ENCODE results near the gene IER5.

The IER5 gene

DNA sequence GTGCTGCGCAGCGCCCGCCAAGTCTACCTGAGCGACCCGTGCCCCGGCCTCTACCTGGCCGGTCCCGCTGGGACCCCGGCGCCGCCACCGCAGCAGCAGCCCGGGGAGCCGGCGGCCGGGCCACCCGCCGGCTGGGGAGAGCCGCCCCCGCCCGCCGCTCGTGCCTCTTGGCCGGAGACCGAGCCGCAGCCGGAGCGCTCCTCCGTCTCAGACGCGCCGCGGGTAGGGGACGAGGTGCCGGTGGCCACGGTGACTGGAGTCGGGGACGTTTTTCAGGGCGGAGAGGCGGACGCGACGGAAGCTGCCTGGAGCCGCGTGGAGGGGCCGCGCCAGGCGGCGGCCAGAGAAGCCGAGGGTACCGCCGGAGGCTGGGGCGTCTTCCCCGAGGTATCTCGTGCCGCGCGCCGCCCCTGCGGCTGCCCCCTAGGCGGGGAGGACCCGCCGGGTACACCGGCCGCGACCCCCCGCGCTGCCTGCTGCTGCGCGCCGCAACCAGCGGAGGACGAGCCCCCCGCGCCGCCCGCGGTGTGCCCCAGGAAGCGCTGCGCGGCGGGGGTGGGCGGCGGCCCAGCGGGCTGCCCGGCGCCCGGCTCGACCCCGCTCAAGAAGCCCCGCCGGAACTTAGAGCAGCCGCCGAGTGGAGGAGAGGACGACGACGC is 646 bp downstream of the IER5 start:
- no peaks in the 10 kb centered on the region for H3K36me3 ChIP-seq (ENCODE audit: control insufficient read depth in 2 of 2, insufficient read depth in 2 of 2, low read length in 2 of 2)
- H3K4me3 ChIP-seq (ENCODE audit: low read length in 2 of 2), result peak overlapping the region; percentile 89
- no peaks in the 10 kb centered on the region for H3K27me3 ChIP-seq (ENCODE audit: control insufficient read depth in 1 of 2, insufficient read depth in 2 of 2, low read length in 2 of 2)
- H3K9ac ChIP-seq (ENCODE audit: low read length in 2 of 2), result peak overlapping the region; percentile 75 to 79
- H3K9me3 ChIP-seq (ENCODE audit: control insufficient read depth in 2 of 2, low read length in 2 of 2), result no peaks in the 10 kb centered on the region
- peak overlapping the region; percentile 81 for H3K27ac ChIP-seq (ENCODE audit: low read length)
- peaks cover 12% of the 10 kb centered on the region for H3K4me1 ChIP-seq (ENCODE audit: control insufficient read depth, insufficient read depth, low read length)

DNA sequence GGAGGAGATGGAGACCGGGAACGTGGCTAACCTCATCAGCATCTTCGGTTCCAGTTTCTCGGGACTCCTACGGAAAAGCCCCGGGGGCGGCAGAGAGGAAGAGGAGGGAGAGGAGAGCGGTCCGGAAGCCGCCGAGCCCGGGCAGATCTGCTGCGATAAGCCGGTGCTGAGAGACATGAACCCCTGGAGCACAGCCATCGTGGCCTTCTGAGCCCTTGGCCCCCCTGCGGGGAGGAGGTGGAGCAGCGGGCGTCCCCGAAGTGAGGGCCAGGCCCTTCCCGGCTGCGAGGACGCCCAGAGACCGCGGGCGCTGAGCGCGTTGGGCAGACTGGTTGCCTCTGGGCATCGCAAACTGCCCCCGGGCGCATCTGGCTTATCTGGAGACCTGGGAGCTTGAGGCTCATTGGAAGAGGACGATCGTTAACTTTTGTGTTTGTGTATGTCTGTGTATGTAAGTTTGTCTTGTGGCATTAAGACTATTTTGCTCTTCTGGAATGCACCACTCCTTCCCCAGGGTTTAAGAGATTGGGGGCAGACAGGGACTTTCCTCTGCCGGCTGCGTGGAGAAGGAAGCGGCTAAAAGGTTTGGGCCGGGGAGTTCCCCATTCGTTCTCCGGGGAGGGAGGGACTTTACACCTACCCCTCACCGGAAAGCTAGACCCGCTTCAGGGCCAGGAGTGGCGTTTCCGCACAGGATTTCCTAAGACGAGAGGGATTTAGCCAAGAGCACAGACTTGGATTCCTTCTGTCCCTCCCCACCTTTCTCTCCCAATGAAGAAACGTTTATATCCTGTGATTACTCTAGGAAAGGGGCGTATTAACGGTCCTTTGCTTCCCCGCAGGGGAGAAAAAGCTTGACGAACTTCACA is 1.4 kb downstream of the IER5 start:
- Histone ChIP-seq H3K4me3 (ENCODE audit: low read length in 2 of 2) (peak overlapping the region; percentile 89), H3K27ac (ENCODE audit: low read length) (peak overlapping the region; percentile 81), H3K9ac (ENCODE audit: low read length in 2 of 2) (peak overlapping the region; percentile 75 to 79), H3K36me3 (ENCODE audit: control insufficient read depth in 2 of 2, insufficient read depth in 2 of 2, low read length in 2 of 2) (no peaks in the 10 kb centered on the region), H3K27me3 (ENCODE audit: control insufficient read depth in 1 of 2, insufficient read depth in 2 of 2, low read length in 2 of 2) (no peaks in the 10 kb centered on the region), H3K9me3 (ENCODE audit: control insufficient read depth in 2 of 2, low read length in 2 of 2) (no peaks in the 10 kb centered on the region), H3K4me1 (ENCODE audit: control insufficient read depth, insufficient read depth, low read length) (peaks cover 19% of the 10 kb centered on the region)

DNA sequence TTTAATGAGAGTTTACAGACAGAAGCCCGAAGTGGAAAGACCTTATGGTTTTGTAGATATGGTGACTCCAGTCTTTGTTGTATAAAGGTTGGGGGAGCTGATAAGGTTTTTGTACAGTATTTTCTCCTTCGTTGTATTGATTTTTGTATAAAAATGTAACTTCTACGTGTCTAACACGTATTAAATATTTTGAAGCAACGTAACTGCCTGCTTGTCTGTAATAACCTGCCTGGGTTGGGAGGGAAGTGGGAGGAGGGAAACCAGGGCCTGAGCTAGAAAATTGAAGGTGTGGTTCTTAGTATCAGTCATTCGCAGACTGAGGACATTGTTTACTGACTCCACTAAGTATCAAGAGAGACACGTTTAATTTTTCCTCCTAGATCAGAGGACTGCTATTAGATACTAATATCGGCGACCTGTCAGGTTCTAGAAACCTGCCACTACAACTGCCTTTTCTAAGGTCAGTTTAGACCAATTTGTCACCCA is 2.2 kb downstream of the IER5 start:
- Histone ChIP-seq H3K4me1 (ENCODE audit: control insufficient read depth, insufficient read depth, low read length) (peaks cover 26% of the 10 kb centered on the region), H3K9me3 (ENCODE audit: control insufficient read depth in 2 of 2, low read length in 2 of 2) (no peaks in the 10 kb centered on the region), H3K27ac (ENCODE audit: low read length) (peak overlapping the region; percentile 81), H3K4me3 (ENCODE audit: low read length in 2 of 2) (peak overlapping the region; percentile 89), H3K36me3 (ENCODE audit: control insufficient read depth in 2 of 2, insufficient read depth in 2 of 2, low read length in 2 of 2) (no peaks in the 10 kb centered on the region), H3K9ac (ENCODE audit: low read length in 2 of 2) (peak overlapping the region; percentile 75 to 79), H3K27me3 (ENCODE audit: control insufficient read depth in 1 of 2, insufficient read depth in 2 of 2, low read length in 2 of 2) (no peaks in the 10 kb centered on the region)

DNA sequence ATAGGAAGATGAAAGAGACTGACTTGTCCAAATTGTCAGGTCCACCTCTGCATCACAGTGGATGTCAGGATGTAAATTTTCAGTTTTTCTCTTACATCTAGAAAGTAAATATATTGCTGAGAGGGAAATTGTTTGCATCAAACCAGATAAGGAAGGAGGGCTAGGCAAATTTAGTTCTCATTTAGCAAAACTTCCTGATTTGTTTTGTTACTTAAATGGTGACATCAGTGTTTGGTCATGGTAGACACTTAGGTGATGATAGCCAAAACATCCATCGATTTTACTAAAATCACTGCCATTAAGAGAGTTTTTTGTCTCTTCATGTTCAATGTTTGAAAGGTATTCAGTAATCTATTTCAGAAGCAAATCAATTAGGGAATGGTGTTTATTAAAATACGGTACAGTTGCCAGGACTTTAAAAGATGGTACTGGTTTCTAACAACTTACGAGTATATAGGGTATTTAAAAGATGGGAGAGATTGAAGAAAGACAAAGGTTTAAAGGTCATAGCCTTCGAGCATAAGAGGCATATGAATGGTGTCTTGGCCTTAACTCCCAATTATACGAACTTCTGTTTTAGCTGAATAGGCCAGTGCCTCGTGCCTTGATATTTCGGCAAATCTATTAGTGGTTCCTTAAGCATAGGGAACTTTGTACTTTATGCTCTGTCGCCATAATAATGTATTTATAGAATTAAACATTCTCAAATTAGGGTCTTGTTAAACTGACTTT is 3.0 kb downstream of the IER5 start:
- H3K27me3 ChIP-seq (ENCODE audit: control insufficient read depth in 1 of 2, insufficient read depth in 2 of 2, low read length in 2 of 2), result no peaks in the 10 kb centered on the region
- H3K4me3 ChIP-seq (ENCODE audit: low read length in 2 of 2), result peak overlapping the region in 1 of 2 donors; percentile 89
- H3K9ac ChIP-seq (ENCODE audit: low read length in 2 of 2), result peak overlapping the region in 1 of 2 donors; percentile 75
- peaks cover 34% of the 10 kb centered on the region for H3K4me1 ChIP-seq (ENCODE audit: control insufficient read depth, insufficient read depth, low read length)
- H3K9me3 ChIP-seq (ENCODE audit: control insufficient read depth in 2 of 2, low read length in 2 of 2), result no peaks in the 10 kb centered on the region
- H3K36me3 ChIP-seq (ENCODE audit: control insufficient read depth in 2 of 2, insufficient read depth in 2 of 2, low read length in 2 of 2), result no peaks in the 10 kb centered on the region
- H3K27ac ChIP-seq (ENCODE audit: low read length), result no peak overlapping the region

DNA sequence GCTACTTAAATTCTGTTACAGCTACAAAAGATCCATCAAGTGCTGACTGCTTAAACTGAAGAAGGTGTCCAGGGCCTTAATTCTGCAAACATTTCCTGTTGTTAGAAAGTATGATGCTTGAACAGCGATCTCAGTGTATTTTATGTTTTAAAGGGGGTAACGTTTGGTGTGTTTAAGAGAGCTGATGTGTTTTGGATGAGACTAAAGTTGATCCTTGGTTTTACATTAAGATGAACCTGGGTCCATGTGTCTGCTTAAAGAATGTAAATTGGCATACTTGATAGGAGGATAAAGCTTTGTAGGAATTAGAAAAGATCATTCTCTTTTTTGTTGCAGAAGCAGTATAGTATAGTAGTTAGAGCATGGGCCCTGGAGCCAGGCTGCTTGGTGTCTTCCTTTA is 3.6 kb downstream of the IER5 start:
- Histone ChIP-seq H3K27ac (ENCODE audit: low read length) (no peak overlapping the region), H3K4me1 (ENCODE audit: control insufficient read depth, insufficient read depth, low read length) (peaks cover 39% of the 10 kb centered on the region), H3K4me3 (ENCODE audit: low read length in 2 of 2) (no peak overlapping the region)

DNA sequence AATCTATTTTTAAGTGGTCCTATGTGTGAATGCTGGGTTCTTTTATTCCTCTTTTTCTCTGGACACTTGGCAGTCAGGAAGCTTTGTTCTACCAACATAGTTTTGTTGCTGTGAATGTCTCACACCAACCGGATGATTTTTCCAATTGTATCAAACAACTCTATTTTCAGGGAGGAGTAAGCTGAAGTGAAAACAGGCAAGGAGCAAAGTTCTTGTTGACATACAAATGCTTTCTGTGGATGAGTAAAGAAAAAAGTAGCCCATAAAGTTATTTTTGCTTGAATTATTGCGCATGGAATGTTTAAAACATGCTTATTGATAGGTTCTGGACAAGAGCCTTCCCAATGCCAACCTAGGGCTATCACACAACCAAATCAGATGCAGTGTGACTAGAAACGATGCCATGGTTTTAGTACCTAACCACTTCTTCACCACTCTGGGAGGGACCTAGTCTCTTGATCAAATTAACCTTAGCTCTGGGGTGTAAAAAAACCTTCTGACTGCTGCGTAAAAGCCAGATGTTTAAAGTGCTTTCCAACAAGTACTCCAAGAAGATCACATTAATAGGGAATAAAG is 4.5 kb downstream of the IER5 start:
- Histone ChIP-seq H3K9me3 (ENCODE audit: control insufficient read depth in 2 of 2, low read length in 2 of 2) (no peaks in the 10 kb centered on the region), H3K9ac (ENCODE audit: low read length in 2 of 2) (no peak overlapping the region), H3K4me3 (ENCODE audit: low read length in 2 of 2) (no peak overlapping the region), H3K4me1 (ENCODE audit: control insufficient read depth, insufficient read depth, low read length) (peaks cover 44% of the 10 kb centered on the region), H3K27ac (ENCODE audit: low read length) (no peak overlapping the region), H3K27me3 (ENCODE audit: control insufficient read depth in 1 of 2, insufficient read depth in 2 of 2, low read length in 2 of 2) (no peaks in the 10 kb centered on the region), H3K36me3 (ENCODE audit: control insufficient read depth in 2 of 2, insufficient read depth in 2 of 2, low read length in 2 of 2) (no peaks in the 10 kb centered on the region)

More for the DNA sequence above, 3.6 kb downstream of the IER5 start:
- Histone ChIP-seq H3K9me3 (ENCODE audit: control insufficient read depth in 2 of 2, low read length in 2 of 2) (no peaks in the 10 kb centered on the region), H3K36me3 (ENCODE audit: control insufficient read depth in 2 of 2, insufficient read depth in 2 of 2, low read length in 2 of 2) (no peaks in the 10 kb centered on the region), H3K27me3 (ENCODE audit: control insufficient read depth in 1 of 2, insufficient read depth in 2 of 2, low read length in 2 of 2) (no peaks in the 10 kb centered on the region), H3K9ac (ENCODE audit: low read length in 2 of 2) (no peak overlapping the region)

DNA sequence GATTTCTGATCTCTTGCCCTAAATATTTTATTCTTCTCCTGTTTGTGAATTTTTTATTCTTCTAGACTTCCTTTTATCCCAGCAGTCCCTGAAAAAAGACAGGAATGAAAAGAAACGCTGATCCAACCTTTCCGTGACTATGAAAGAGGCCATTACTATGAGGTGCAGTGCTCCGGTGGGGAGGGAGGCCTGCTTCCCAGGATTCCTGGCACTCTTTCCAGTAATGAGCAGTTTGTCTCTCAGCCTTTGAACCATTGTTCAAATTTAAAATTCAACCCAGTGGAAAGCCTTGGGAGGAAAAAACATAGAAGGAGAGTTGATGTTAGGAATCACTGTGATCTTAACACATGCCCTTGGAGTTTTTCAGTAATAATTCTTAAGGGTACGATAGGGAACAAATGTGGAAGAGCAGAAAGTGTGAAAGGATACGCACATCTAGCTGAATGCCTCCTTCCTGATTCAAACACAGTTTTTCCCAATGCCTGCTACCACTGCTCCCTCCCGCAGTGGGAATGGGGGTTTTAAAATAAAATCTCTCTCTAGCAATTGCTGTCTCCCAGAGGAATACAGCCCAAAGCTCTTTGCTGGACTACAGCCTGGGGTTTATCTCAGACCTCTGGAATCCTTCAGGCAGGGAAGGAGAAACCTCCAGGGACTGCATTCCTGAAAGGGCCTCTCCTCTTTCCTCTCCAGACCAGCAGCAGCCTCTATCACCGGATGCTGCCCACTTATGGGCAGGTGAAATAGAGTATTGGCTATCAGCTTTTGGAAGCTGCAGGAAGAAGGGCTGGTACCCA is 6.1 kb downstream of the IER5 start:
- no peaks in the 10 kb centered on the region for H3K27me3 ChIP-seq (ENCODE audit: control insufficient read depth in 1 of 2, insufficient read depth in 2 of 2, low read length in 2 of 2)
- peaks cover 44% of the 10 kb centered on the region for H3K4me1 ChIP-seq (ENCODE audit: control insufficient read depth, insufficient read depth, low read length)
- H3K4me3 ChIP-seq (ENCODE audit: low read length in 2 of 2), result peak overlapping the region in 1 of 2 donors; percentile 31
- no peaks in the 10 kb centered on the region for H3K36me3 ChIP-seq (ENCODE audit: control insufficient read depth in 2 of 2, insufficient read depth in 2 of 2, low read length in 2 of 2)
- peak overlapping the region; percentile 19 to 23 for H3K9ac ChIP-seq (ENCODE audit: low read length in 2 of 2)
- no peaks in the 10 kb centered on the region for H3K9me3 ChIP-seq (ENCODE audit: control insufficient read depth in 2 of 2, low read length in 2 of 2)
- H3K27ac ChIP-seq (ENCODE audit: low read length), result peak overlapping the region; percentile 41

DNA sequence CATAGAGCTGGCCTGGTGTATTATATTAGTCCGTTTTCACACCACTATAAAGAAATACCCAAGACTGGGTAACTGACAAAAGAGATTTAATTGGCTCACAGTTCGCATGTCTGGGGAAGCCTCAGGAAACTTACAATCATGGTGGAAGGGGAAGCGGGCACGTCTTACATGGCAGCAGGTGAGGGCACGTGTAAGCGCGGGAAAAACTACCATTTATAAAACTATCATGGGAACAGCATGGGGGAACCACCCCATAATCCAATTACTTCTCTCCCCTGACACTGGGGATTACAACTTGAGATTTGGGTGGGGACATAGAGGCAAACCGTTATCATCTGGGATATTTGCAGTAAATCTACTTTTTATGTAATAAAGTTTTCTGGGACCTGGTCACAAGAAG is 6.8 kb downstream of the IER5 start:
- Histone ChIP-seq H3K9ac (ENCODE audit: low read length in 2 of 2) (no peak overlapping the region), H3K9me3 (ENCODE audit: control insufficient read depth in 2 of 2, low read length in 2 of 2) (no peaks in the 10 kb centered on the region), H3K36me3 (ENCODE audit: control insufficient read depth in 2 of 2, insufficient read depth in 2 of 2, low read length in 2 of 2) (no peaks in the 10 kb centered on the region), H3K4me3 (ENCODE audit: low read length in 2 of 2) (peak overlapping the region in 1 of 2 donors; percentile 31), H3K27ac (ENCODE audit: low read length) (peak overlapping the region; percentile 41), H3K4me1 (ENCODE audit: control insufficient read depth, insufficient read depth, low read length) (peaks cover 43% of the 10 kb centered on the region), H3K27me3 (ENCODE audit: control insufficient read depth in 1 of 2, insufficient read depth in 2 of 2, low read length in 2 of 2) (no peaks in the 10 kb centered on the region)

DNA sequence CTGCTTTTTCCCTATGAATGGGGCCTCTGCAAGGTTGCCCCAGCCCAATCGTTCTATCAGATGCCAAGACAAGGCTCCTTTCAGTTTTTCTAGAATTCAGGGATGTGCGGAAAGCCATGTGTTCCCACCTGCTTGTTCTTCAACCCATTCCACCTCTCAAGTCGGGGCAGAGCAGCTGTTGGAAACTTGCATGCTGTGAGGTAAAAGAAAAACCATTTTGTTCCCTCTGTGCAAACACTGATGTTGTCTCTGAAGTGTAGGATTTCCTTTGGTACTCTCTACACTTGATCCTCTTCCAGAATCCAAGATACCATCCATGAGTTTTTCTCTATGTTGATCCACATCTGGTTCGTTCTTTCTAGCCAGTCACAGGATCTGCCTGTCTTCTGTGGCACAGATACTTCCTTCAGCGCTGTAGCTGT is 7.3 kb downstream of the IER5 start:
- H3K36me3 ChIP-seq (ENCODE audit: control insufficient read depth in 2 of 2, insufficient read depth in 2 of 2, low read length in 2 of 2), result no peaks in the 10 kb centered on the region
- peak overlapping the region; percentile 41 for H3K27ac ChIP-seq (ENCODE audit: low read length)
- peak overlapping the region in 1 of 2 donors; percentile 17 for H3K4me3 ChIP-seq (ENCODE audit: low read length in 2 of 2)
- peaks cover 40% of the 10 kb centered on the region for H3K4me1 ChIP-seq (ENCODE audit: control insufficient read depth, insufficient read depth, low read length)
- no peaks in the 10 kb centered on the region for H3K27me3 ChIP-seq (ENCODE audit: control insufficient read depth in 1 of 2, insufficient read depth in 2 of 2, low read length in 2 of 2)
- peak overlapping the region in 1 of 2 donors; percentile 7 for H3K9ac ChIP-seq (ENCODE audit: low read length in 2 of 2)
- H3K9me3 ChIP-seq (ENCODE audit: control insufficient read depth in 2 of 2, low read length in 2 of 2), result no peaks in the 10 kb centered on the region
